HEK293 (cell line): ENCODE measurements around the gene SAMD8.
"Not testable (repeated sequence)": the region's sequence is repeated elsewhere in the genome, so short reads cannot be mapped to it uniquely, and the experiment has no call there.

Source experiments
- CTCF ChIA-PET: fragments of 350-600 bp; formaldehyde crosslinking; extraction: SDS; loops from one replicate; lab custom pipeline; 2021; ENCODE audit warnings: antibody characterized with exemption; lab: Yijun Ruan, JAX
- POLR2A ChIA-PET: fragments of 300-600 bp; formaldehyde crosslinking; extraction: SDS; loops from one replicate; lab custom pipeline; 2020; ENCODE audit warnings: antibody characterized with exemption, inconsistent platforms; lab: Yijun Ruan, JAX
- H3K27ac ChIP-seq: fragments of 200-500 bp; sonication (Bioruptor generic); 2 replicates; pipeline ENCODE4 v1.5.1; 2014; ENCODE audit warnings: low read depth, low read length, control low read depth, inconsistent platforms; ENCODE audit errors: extremely low read depth
- H3K36me3 ChIP-seq, 2 experiments: fragments of 200-500 bp in 1 of 2; sonication (Bioruptor generic) in 1 of 2; 1 replicate in 1 of 2; 2 replicates in 1 of 2; pipeline ENCODE4 v1.5.1; 2014 to 2017; ENCODE audit warnings: inconsistent platforms in 2 of 2, low read length in 2 of 2; ENCODE audit not compliant: control insufficient read depth in 2 of 2, insufficient read depth in 1 of 2
- H3K4me1 ChIP-seq: fragments of 200-500 bp; sonication (Bioruptor generic); 2 replicates; pipeline ENCODE4 v1.5.1; 2014; ENCODE audit warnings: mild to moderate bottlenecking, low read length, inconsistent platforms; ENCODE audit not compliant: control insufficient read depth, insufficient read depth
- H3K4me3 ChIP-seq: 2 replicates; pipeline ENCODE4 v1.5.1; 2011; ENCODE audit warnings: low read depth, mild to moderate bottlenecking, control low read depth, low read length, moderate library complexity
- H3K9me3 ChIP-seq: fragments of 200-500 bp; sonication (Bioruptor generic); 2 replicates; pipeline ENCODE4 v1.5.1; 2014; ENCODE audit warnings: low read depth, low read length, inconsistent platforms; ENCODE audit not compliant: control insufficient read depth, insufficient read depth
- GLI2 ChIP-seq: fragments of 450-650 bp; formaldehyde crosslinking; IDR thresholded peaks from 2 replicates; pipeline ENCODE4; 2017; ENCODE audit warnings: missing biosample characterization, missing genetic modification characterization, low read depth, borderline replicate concordance
- GLIS1 ChIP-seq: fragments of 450-650 bp; formaldehyde crosslinking; IDR thresholded peaks from 2 replicates; pipeline ENCODE4 v1.5.1; 2016; ENCODE audit warnings: missing biosample characterization, missing genetic modification characterization
- KLF1 ChIP-seq: fragments of 450-650 bp; formaldehyde crosslinking; IDR thresholded peaks from 2 replicates; pipeline ENCODE4 v1.5.1; 2016; ENCODE audit warnings: missing biosample characterization, missing genetic modification characterization
- SCRT1 ChIP-seq: fragments of 450-650 bp; formaldehyde crosslinking; IDR thresholded peaks from 2 replicates; pipeline ENCODE4 v1.5.1; 2016; ENCODE audit warnings: missing biosample characterization, missing genetic modification characterization, borderline replicate concordance
- SP7 ChIP-seq: fragments of 450-650 bp; formaldehyde crosslinking; IDR thresholded peaks from 2 replicates; pipeline ENCODE4 v1.5.1; 2016; ENCODE audit warnings: missing biosample characterization, missing genetic modification characterization
- WT1 ChIP-seq: fragments of 450-650 bp; formaldehyde crosslinking; IDR thresholded peaks from 2 replicates; pipeline ENCODE4 v1.5.1; 2016; ENCODE audit warnings: missing biosample characterization, missing genetic modification characterization
- ZBTB17 ChIP-seq: fragments of 450-650 bp; formaldehyde crosslinking; IDR thresholded peaks from 2 replicates; pipeline ENCODE4 v1.5.1; 2016; ENCODE audit warnings: missing biosample characterization, missing genetic modification characterization
- ZFP3 ChIP-seq: fragments of 450-650 bp; formaldehyde crosslinking; IDR thresholded peaks from 2 replicates; pipeline ENCODE4 v1.5.1; 2016; ENCODE audit warnings: low read depth, missing biosample characterization, missing genetic modification characterization
- ZFP41 ChIP-seq: fragments of 450-650 bp; formaldehyde crosslinking; IDR thresholded peaks from 2 replicates; pipeline ENCODE4 v1.5.1; 2016; ENCODE audit warnings: missing biosample characterization, missing genetic modification characterization, borderline replicate concordance
- ZNF146 ChIP-seq: fragments of 450-650 bp; formaldehyde crosslinking; IDR thresholded peaks from 2 replicates; pipeline ENCODE4 v1.5.1; 2016; ENCODE audit warnings: missing biosample characterization, missing genetic modification characterization
- ZNF2 ChIP-seq: fragments of 450-650 bp; formaldehyde crosslinking; IDR thresholded peaks from 2 replicates; pipeline ENCODE4 v1.5.1; 2016; ENCODE audit warnings: missing biosample characterization, missing genetic modification characterization
- ZNF211 ChIP-seq: fragments of 450-650 bp; formaldehyde crosslinking; IDR thresholded peaks from 2 replicates; pipeline ENCODE4 v1.5.1; 2016; ENCODE audit warnings: low read depth, missing biosample characterization, missing genetic modification characterization
- ZNF223 ChIP-seq: fragments of 450-650 bp; formaldehyde crosslinking; IDR thresholded peaks from 2 replicates; pipeline ENCODE4 v1.5.1; 2016; ENCODE audit warnings: missing biosample characterization, missing genetic modification characterization
- ZNF335 ChIP-seq: fragments of 450-650 bp; formaldehyde crosslinking; conservative IDR thresholded peaks from 2 replicates; pipeline ENCODE4 v1.5.1; 2016; ENCODE audit warnings: missing biosample characterization, missing genetic modification characterization
- ZNF416 ChIP-seq: fragments of 450-650 bp; formaldehyde crosslinking; IDR thresholded peaks from 2 replicates; pipeline ENCODE4 v1.5.1; 2016; ENCODE audit warnings: missing biosample characterization, missing genetic modification characterization
- ZNF473 ChIP-seq: fragments of 450-650 bp; formaldehyde crosslinking; IDR thresholded peaks from 2 replicates; pipeline ENCODE4 v1.5.1; 2017; ENCODE audit warnings: missing biosample characterization, missing genetic modification characterization
- ZNF48 ChIP-seq: fragments of 450-650 bp; formaldehyde crosslinking; IDR thresholded peaks from 2 replicates; pipeline ENCODE4 v1.5.1; 2016; ENCODE audit warnings: missing biosample characterization, missing genetic modification characterization
- ZNF521 ChIP-seq: fragments of 450-650 bp; formaldehyde crosslinking; IDR thresholded peaks from 2 replicates; pipeline ENCODE4 v1.5.1; 2017; ENCODE audit warnings: missing biosample characterization, mild to moderate bottlenecking, missing genetic modification characterization
- ZNF558 ChIP-seq: fragments of 450-650 bp; formaldehyde crosslinking; IDR thresholded peaks from 2 replicates; pipeline ENCODE4 v1.5.1; 2016; ENCODE audit warnings: missing biosample characterization, missing genetic modification characterization
- ZNF561 ChIP-seq: fragments of 450-650 bp; IDR thresholded peaks from 2 replicates; pipeline ENCODE4 v1.5.1; 2018; ENCODE audit warnings: missing biosample characterization, missing genetic modification characterization, borderline replicate concordance
- ZNF768 ChIP-seq: fragments of 450-650 bp; formaldehyde crosslinking; IDR thresholded peaks from 2 replicates; pipeline ENCODE4 v1.5.1; 2018; ENCODE audit warnings: missing biosample characterization, mild to moderate bottlenecking, missing genetic modification characterization
- ZNF785 ChIP-seq: fragments of 450-650 bp; formaldehyde crosslinking; IDR thresholded peaks from 2 replicates; pipeline ENCODE4 v1.5.1; 2016; ENCODE audit warnings: missing biosample characterization, missing genetic modification characterization
- TF ChIP-seq, protein P1 (sequence below): fragments of 450-650 bp; formaldehyde crosslinking; IDR thresholded peaks from 2 replicates; pipeline ENCODE4 v1.5.1; 2016; ENCODE audit warnings: missing biosample characterization, missing genetic modification characterization
- TF ChIP-seq, protein P2 (sequence below): fragments of 450-650 bp; formaldehyde crosslinking; IDR thresholded peaks from 2 replicates; pipeline ENCODE4 v1.5.1; 2016; ENCODE audit warnings: missing biosample characterization, missing genetic modification characterization
- TF ChIP-seq, protein P3 (sequence below): fragments of 450-650 bp; formaldehyde crosslinking; IDR thresholded peaks from 2 replicates; pipeline ENCODE4 v1.5.1; 2016; ENCODE audit warnings: missing biosample characterization, missing genetic modification characterization
- TF ChIP-seq, protein P4 (sequence below): fragments of 450-650 bp; formaldehyde crosslinking; IDR thresholded peaks from 2 replicates; pipeline ENCODE4 v1.5.1; 2016; ENCODE audit warnings: missing biosample characterization, missing genetic modification characterization

SAMD8 gene

DNA sequence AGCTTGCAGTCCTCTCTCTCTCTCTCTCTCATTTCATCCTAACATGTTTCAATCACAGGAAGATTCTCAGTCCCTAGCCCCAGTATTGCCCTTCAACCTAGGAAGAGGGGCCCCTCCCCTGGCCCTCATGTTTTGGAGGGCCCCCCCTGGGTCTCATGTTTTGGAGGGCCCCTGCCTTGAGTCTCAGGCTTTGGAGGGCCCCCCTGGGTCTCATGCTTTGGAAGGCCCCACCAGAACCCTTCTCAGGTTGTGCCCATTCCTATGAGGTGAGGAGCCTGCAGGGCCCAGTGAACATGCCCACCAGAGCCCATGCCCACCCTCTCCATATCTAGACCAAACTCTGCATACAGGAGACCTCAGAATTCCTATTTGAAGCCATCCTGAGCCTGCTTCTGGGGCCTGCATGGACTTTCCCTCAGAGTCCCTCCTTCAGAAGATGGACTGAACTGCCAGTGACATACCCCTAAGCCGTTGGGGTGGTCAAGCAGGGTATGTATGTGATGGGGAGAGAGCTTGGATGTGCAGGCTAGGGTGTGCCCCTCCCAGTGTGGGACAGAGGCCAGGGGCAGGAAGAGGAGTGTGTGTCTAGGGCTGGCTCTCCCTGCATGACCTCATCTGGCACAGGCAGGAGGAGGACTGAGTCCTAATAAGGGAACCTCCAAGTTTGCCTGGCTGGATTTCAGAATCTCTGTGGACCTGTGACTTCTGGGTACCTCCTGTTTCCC lies 91.0 kb downstream of the SAMD8 start (continued):
- TF ChIP-seq SCRT1 (no peak), SP7 (tag by site-specific recombination) (peak; percentile 33; the same call in 1 of the 2 replicates), ZNF785 (tag by site-specific recombination) (no peak), ZNF223 (tag by site-specific recombination) (0 out of 2 replicates have a peak, but pooled peaks have one; percentile 47), ZBTB17 (tag by site-specific recombination) (peak; percentile 24; the same call in 1 of the 2 replicates), ZNF473 (tag by site-specific recombination) (no peak), ZFP3 (tag by site-specific recombination) (no peak), ZNF558 (tag by site-specific recombination) (no peak), ZNF521 (no peak), ZNF416 (no peak), ZNF561 (tag by site-specific recombination) (no peak), ZNF211 (tag by site-specific recombination) (no peak), GLI2 (tag by site-specific recombination) (no peak)
- TF ChIP-seq, protein P1, sequence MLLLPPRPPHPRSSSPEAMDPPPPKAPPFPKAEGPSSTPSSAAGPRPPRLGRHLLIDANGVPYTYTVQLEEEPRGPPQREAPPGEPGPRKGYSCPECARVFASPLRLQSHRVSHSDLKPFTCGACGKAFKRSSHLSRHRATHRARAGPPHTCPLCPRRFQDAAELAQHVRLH = no peak
- TF ChIP-seq, protein P2, sequence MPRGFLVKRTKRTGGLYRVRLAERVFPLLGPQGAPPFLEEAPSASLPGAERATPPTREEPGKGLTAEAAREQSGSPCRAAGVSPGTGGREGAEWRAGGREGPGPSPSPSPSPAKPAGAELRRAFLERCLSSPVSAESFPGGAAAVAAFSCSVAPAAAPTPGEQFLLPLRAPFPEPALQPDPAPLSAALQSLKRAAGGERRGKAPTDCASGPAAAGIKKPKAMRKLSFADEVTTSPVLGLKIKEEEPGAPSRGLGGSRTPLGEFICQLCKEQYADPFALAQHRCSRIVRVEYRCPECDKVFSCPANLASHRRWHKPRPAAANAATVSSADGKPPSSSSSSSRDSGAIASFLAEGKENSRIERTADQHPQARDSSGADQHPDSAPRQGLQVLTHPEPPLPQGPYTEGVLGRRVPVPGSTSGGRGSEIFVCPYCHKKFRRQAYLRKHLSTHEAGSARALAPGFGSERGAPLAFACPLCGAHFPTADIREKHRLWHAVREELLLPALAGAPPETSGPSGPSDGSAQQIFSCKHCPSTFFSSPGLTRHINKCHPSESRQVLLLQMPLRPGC (tag by site-specific recombination) = no peak
- TF ChIP-seq, all 188 proteins: peak for 8

DNA sequence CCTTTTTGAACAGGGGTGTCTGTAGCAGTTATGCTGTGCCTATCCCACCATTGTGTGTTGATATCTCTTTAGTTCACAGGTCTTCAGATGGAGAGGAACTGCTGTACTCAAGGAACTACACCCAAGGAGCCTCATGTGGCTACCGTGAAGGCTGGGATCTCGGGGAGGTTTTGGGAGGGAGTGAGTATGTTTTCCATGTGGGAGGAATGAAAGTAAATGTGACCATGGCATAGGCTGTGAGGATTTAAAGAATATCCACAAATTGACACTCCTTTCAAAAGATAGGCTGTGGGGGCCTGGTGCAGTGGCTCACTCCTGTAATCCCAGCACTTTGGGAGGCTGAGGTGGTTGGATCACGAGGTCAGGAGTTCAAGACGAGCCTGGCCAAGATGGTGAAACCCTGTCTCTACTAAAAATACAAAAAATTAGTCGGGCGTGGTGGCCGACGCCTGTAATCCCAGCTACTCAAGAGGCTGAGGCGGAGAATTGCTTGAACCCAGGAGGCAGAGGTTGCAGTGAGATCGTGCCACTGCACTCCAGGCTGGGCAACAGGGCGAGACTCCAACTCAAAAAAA lies 91.7 kb downstream of the SAMD8 start:
- H3K4me1 ChIP-seq, H3K9me3 ChIP-seq, H3K36me3 ChIP-seq, H3K27ac ChIP-seq, H3K4me3 ChIP-seq: not testable (repeated sequence)
- ChIA-PET CTCF (interaction anchor here (1.0 to 1.2 kb wide), 2 partner anchors 15 to 42 kb away, joined by 5 to 6 read pairs; no protein-coding TSS in a partner anchor), POLR2A (interaction anchor here (4.0 kb wide), 1 partner anchor 8 kb away, joined by 18 read pairs; the partner anchor contains the start of gene VDAC2)
- TF ChIP-seq, protein P3, sequence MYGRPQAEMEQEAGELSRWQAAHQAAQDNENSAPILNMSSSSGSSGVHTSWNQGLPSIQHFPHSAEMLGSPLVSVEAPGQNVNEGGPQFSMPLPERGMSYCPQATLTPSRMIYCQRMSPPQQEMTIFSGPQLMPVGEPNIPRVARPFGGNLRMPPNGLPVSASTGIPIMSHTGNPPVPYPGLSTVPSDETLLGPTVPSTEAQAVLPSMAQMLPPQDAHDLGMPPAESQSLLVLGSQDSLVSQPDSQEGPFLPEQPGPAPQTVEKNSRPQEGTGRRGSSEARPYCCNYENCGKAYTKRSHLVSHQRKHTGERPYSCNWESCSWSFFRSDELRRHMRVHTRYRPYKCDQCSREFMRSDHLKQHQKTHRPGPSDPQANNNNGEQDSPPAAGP (tag by site-specific recombination) = peak; percentile 57
- TF ChIP-seq KLF1 (tag by site-specific recombination) (peak; percentile 87), ZBTB17 (tag by site-specific recombination) (0 out of 2 replicates have a peak, but pooled peaks have one; percentile 9), WT1 (peak; percentile 78), ZNF146 (tag by site-specific recombination) (0 out of 2 replicates have a peak, but pooled peaks have one; percentile 12), ZNF335 (peak; percentile 86)

DNA sequence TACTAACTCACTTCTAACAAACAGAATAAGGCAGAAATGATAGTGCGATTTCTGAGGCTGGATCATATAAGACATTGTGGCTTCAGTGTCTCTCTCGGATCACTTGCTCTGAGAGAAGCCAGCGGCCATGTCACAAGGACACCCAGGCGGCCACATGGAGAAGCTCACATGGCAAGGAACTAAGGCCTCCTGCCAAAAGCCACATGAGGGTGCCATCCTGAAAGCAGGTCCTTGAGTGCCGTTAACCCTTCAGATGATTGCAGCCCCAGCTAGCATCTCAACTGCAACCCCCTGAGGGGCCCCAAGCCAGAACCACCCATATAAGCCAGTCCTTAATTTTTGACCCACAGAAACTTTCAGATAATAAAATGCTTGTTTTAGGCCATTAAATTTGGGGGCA lies 92.3 kb downstream of the SAMD8 start:
- Histone ChIP-seq H3K36me3 (no peaks in the 10 kb centered on the region), H3K9me3 (no peaks in the 10 kb centered on the region), H3K4me1 (no peaks in the 10 kb centered on the region; the same call in 1 of the 2 replicates), H3K4me3 (no peak overlapping the region), H3K27ac (no peak overlapping the region)
- POLR2A ChIA-PET = no interaction called here
- CTCF ChIA-PET = interaction anchor here (1.0 to 1.5 kb wide), 2 partner anchors 15 to 42 kb away, joined by 6 read pairs; no protein-coding TSS in a partner anchor
- TF ChIP-seq ZNF2 (tag by site-specific recombination) (no peak), ZNF768 (no peak), GLI2 (tag by site-specific recombination) (no peak), ZNF48 (tag by site-specific recombination) (no peak), GLIS1 (tag by site-specific recombination) (no peak), ZFP41 (tag by site-specific recombination) (no peak)
- TF ChIP-seq, protein P4, sequence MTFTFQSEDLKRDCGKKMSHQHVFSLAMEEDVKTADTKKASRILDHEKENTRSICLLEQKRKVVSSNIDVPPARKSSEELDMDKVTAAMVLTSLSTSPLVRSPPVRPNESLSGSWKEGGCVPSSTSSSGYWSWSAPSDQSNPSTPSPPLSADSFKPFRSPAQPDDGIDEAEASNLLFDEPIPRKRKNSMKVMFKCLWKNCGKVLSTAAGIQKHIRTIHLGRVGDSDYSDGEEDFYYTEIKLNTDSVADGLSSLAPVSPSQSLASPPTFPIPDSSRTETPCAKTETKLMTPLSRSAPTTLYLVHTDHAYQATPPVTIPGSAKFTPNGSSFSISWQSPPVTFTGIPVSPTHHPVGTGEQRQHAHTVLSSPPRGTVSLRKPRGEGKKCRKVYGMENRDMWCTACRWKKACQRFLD = no peak
- TF ChIP-seq, protein P1 = no peak
- TF ChIP-seq, protein P2 (tag by site-specific recombination) = no peak
